ENCODE data around the gene MKRN1.
"Not testable (repeated sequence)": the region's sequence is repeated elsewhere in the genome, so short reads cannot be mapped to it uniquely, and the experiment has no call there.

MKRN1 gene

DNA sequence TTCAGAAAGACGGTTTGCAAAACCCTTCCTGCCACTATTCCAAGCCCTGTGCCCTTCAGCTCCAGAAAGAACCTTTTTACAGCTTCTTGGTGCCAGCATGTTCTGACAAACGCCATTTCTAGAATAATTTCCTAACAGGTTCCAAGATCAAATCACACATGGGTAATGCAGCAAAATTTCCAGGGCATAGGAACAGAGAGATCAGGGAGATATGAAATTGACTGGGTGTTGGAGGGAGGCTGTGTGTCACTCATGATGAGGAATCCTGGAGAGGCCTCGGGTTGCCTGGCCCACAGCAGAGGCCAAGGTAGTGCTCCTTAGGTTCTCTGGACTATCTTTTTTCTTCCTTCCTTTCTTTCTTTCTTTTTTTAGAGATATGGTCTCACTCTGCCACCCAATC lies 45.9 kb downstream of the MKRN1 start:
- no peaks in the 10 kb centered on the region for H3K4me1 ChIP-seq (ENCODE audit: control insufficient read depth, insufficient read depth, low read length, unreplicated experiment)
- H3K79me2 ChIP-seq (ENCODE audit: control insufficient read depth, insufficient read depth, low read length, unreplicated experiment): no peaks in the 10 kb centered on the region
- no peak overlapping the region for H3K27ac ChIP-seq (ENCODE audit: low read depth, low read length)
- H3K27me3 ChIP-seq (ENCODE audit: insufficient read depth, low read length): 0 out of 2 replicates have a peak, but pooled peaks cover 4% of the 10 kb centered on the region
- H2AFZ ChIP-seq (ENCODE audit: low read length, unreplicated experiment): no peak overlapping the region
- no peak overlapping the region for H3K4me3 ChIP-seq (ENCODE audit: low read depth, low read length)
- no peaks in the 10 kb centered on the region for H3K36me3 ChIP-seq (ENCODE audit: insufficient read depth, low read length)

DNA sequence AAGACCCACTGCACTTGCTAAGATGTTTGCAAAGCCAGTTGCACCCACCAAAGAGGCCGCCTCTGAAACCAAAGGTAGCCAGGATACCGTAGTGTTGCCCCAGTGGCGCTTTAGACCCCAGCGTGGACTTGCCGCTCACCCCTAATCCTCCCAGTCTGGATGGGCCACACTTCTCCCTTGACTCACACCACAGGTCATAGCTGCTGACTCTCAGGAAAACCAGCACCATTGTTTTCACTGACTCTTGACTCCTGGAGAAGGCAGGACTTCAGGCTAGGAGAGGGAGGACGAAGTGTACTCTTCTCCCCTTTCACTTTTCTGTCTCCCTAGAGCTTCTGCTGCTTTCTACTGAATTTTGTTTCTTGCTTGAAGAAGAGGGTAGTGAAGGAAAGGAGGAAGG lies 53.2 kb downstream of the MKRN1 start:
- Histone ChIP-seq H3K36me3 (ENCODE audit: insufficient read depth, low read length) (no peaks in the 10 kb centered on the region), H3K79me2 (ENCODE audit: control insufficient read depth, insufficient read depth, low read length, unreplicated experiment) (no peaks in the 10 kb centered on the region), H3K27ac (ENCODE audit: low read depth, low read length) (no peak overlapping the region), H3K27me3 (ENCODE audit: insufficient read depth, low read length) (0 out of 2 replicates have a peak, but pooled peaks cover 4% of the 10 kb centered on the region), H3K4me1 (ENCODE audit: control insufficient read depth, insufficient read depth, low read length, unreplicated experiment) (no peaks in the 10 kb centered on the region), H3K4me3 (ENCODE audit: low read depth, low read length) (no peak overlapping the region), H2AFZ (ENCODE audit: low read length, unreplicated experiment) (no peak overlapping the region)

DNA sequence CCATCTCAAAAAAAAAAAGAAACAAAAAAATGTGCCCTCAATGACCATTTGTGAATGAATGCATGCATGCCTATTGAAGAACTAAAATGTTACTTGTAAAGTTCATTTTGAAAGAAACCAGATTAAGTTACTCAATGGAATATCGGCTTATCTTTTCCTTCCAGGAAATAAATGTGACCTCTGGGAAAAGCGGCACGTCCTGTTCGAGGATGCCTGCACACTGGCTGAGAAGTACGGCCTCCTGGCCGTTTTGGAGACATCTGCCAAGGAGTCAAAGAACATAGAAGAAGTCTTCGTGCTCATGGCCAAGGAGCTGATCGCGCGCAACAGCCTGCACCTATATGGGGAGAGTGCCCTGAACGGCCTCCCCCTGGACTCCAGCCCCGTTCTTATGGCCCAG lies 53.6 kb downstream of the MKRN1 start:
- no peaks in the 10 kb centered on the region for H3K36me3 ChIP-seq (ENCODE audit: insufficient read depth, low read length)
- H3K4me1 ChIP-seq (ENCODE audit: control insufficient read depth, insufficient read depth, low read length, unreplicated experiment): no peaks in the 10 kb centered on the region
- 0 out of 2 replicates have a peak, but pooled peaks cover 4% of the 10 kb centered on the region for H3K27me3 ChIP-seq (ENCODE audit: insufficient read depth, low read length)
- no peak overlapping the region for H2AFZ ChIP-seq (ENCODE audit: low read length, unreplicated experiment)
- no peaks in the 10 kb centered on the region for H3K79me2 ChIP-seq (ENCODE audit: control insufficient read depth, insufficient read depth, low read length, unreplicated experiment)
- H3K27ac ChIP-seq (ENCODE audit: low read depth, low read length): no peak overlapping the region
- H3K4me3 ChIP-seq (ENCODE audit: low read depth, low read length): no peak overlapping the region

DNA sequence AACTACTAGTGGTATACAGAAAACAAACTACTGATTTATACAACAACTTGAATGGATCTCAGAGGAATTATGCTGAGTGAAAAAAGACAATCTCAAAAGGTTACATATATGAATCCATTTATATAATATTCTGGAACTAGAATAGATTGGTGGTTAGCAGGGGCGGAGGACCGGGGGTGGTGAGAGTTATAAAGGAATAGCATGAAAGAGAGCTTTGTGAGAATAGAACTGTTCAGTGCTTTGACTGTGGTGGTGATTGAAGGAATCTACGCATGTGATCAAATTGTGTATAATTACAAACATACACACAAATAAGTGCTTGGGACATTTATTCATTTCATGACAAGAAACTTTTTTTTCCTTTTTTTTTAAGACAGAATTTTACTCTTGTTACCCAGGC lies 55.8 kb downstream of the MKRN1 start:
- no peaks in the 10 kb centered on the region for H3K36me3 ChIP-seq (ENCODE audit: insufficient read depth, low read length)
- H2AFZ ChIP-seq (ENCODE audit: low read length, unreplicated experiment): no peak overlapping the region
- no peaks in the 10 kb centered on the region for H3K27me3 ChIP-seq (ENCODE audit: insufficient read depth, low read length)
- no peaks in the 10 kb centered on the region for H3K4me1 ChIP-seq (ENCODE audit: control insufficient read depth, insufficient read depth, low read length, unreplicated experiment)
- H3K27ac ChIP-seq (ENCODE audit: low read depth, low read length): no peak overlapping the region
- H3K79me2 ChIP-seq (ENCODE audit: control insufficient read depth, insufficient read depth, low read length, unreplicated experiment): no peaks in the 10 kb centered on the region
- no peak overlapping the region for H3K4me3 ChIP-seq (ENCODE audit: low read depth, low read length)

DNA sequence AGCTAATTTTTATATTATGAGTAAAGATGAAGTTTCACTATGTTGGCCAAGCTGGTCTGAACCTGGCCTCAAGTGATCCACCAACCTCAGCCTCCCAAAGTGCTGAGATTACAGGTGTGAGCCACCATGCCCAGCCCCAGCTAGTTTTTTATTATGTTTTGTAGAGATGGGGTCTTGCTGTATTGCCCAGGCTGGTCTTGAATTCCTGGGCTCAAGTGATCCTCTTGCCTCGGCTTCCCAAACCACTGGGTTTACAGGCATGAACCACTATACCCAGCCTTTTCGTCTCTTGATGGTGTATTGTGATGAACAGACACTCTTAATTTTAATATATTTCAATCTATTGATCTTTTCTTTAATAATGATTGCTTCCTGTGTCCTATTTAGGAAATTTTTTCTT lies 57.8 kb downstream of the MKRN1 start:
- H3K36me3 ChIP-seq (ENCODE audit: insufficient read depth, low read length): no peaks in the 10 kb centered on the region
- H3K4me3 ChIP-seq (ENCODE audit: low read depth, low read length): no peak overlapping the region
- peaks cover 8% of the 10 kb centered on the region; the same call in 1 of the 2 replicates for H3K27me3 ChIP-seq (ENCODE audit: insufficient read depth, low read length)
- no peak overlapping the region for H2AFZ ChIP-seq (ENCODE audit: low read length, unreplicated experiment)
- H3K79me2 ChIP-seq (ENCODE audit: control insufficient read depth, insufficient read depth, low read length, unreplicated experiment): no peaks in the 10 kb centered on the region
- H3K4me1 ChIP-seq (ENCODE audit: control insufficient read depth, insufficient read depth, low read length, unreplicated experiment): no peaks in the 10 kb centered on the region
- H3K27ac ChIP-seq (ENCODE audit: low read depth, low read length): no peak overlapping the region

DNA sequence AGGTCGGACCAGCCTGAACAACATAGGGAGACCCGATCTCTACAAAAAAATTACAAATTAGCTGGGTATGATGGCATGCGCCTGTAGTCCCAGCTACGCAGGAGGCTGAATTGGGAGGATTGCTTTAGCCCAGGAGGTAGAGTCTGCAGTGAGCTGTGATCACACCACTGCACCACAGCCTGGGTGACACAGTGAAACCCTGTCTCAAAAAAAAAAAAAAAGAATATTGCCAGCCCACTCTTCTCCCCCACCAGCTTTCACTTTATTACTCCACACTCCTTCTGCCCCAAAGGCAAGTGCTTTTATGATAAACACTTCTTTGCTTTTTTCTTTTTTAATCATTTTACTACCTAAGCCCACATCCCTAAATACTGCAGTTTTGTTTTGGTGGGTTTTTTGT lies 60.7 kb downstream of the MKRN1 start:
- Histone ChIP-seq H3K4me1 (ENCODE audit: control insufficient read depth, insufficient read depth, low read length, unreplicated experiment) (no peaks in the 10 kb centered on the region), H3K4me3 (ENCODE audit: low read depth, low read length) (no peak overlapping the region), H2AFZ (ENCODE audit: low read length, unreplicated experiment) (no peak overlapping the region), H3K27ac (ENCODE audit: low read depth, low read length) (no peak overlapping the region), H3K79me2 (ENCODE audit: control insufficient read depth, insufficient read depth, low read length, unreplicated experiment) (no peaks in the 10 kb centered on the region), H3K27me3 (ENCODE audit: insufficient read depth, low read length) (peaks cover 14% of the 10 kb centered on the region), H3K36me3 (ENCODE audit: insufficient read depth, low read length) (no peaks in the 10 kb centered on the region)

DNA sequence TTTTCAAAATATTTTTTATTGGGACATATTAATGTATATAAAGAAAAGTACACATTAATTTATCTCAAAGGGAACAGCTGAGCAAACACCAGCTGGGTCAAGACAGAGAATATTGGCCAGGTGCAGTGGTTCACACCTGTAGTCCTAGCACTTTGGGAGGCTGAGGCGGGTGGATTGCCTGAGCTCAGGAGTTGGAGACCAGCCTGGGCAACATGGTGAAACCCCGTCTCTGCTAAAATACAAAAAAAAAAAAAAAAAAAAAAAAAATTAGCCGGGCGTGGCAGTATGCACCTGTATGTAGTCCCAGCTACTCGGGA lies 61.2 kb downstream of the MKRN1 start:
- H3K79me2 ChIP-seq (ENCODE audit: control insufficient read depth, insufficient read depth, low read length, unreplicated experiment); H3K27ac ChIP-seq (ENCODE audit: low read depth, low read length); H3K4me1 ChIP-seq (ENCODE audit: control insufficient read depth, insufficient read depth, low read length, unreplicated experiment); H3K36me3 ChIP-seq (ENCODE audit: insufficient read depth, low read length); H2AFZ ChIP-seq (ENCODE audit: low read length, unreplicated experiment); H3K4me3 ChIP-seq (ENCODE audit: low read depth, low read length): not testable (repeated sequence)
- H3K27me3 ChIP-seq (ENCODE audit: insufficient read depth, low read length): peaks cover 14% of the 10 kb centered on the region

DNA sequence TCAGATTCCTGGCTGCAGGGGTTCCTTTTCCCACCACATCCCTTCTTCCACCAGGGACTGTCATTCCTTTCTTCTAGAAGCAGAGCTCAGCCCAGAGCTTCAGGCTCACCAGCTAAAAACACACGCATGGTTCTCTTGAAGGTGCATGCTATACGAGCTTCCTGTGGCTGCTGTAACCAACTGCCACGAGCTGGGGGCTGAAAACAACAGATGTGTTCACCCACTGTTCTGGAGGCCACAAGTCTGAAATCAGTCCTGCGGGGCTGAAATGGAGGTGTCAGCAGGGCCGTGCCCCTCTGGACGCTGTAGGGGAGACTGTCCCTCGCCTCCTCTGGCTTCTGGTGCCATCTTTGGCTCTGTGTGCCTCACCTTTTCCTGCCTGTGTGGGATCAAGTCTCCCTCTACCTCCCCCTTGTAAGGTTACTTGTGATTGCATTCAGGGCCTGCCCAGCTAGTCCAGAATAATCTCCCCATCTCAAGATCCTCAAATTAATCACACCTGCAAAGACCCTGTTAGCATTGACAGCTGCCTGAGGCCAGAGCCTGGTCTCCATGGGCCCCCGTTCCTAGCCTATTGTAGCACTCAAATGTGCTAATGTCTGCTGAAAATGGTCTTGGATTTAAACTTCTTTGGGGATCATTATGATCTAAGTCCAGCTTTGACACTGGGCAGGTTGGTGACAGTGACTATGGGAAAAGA lies 61.7 kb downstream of the MKRN1 start:
- Histone ChIP-seq H3K27ac (ENCODE audit: low read depth, low read length) (no peak overlapping the region), H3K27me3 (ENCODE audit: insufficient read depth, low read length) (peaks cover 14% of the 10 kb centered on the region), H3K79me2 (ENCODE audit: control insufficient read depth, insufficient read depth, low read length, unreplicated experiment) (no peaks in the 10 kb centered on the region), H3K36me3 (ENCODE audit: insufficient read depth, low read length) (no peaks in the 10 kb centered on the region), H3K4me3 (ENCODE audit: low read depth, low read length) (no peak overlapping the region), H2AFZ (ENCODE audit: low read length, unreplicated experiment) (no peak overlapping the region), H3K4me1 (ENCODE audit: control insufficient read depth, insufficient read depth, low read length, unreplicated experiment) (no peaks in the 10 kb centered on the region)

DNA sequence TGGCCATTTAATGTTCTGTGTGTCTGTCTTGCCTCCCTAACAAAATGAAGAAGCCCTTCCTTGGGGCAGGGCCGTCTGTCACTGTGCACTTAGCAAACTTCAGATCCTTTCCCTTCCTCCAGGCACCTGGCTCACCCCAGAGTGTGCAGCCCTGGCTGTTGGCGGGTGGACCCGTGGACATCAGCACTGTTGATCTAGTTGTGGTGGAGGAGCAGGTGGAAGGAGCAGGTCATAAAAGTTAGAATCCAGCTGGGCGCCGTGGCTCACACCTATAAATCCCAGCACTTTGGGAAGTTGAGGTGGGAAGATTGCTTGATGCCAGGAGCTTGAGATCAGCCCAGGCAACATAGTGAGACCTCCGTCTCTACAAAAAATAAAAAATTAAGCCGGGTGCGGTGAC lies 62.7 kb downstream of the MKRN1 start:
- Histone ChIP-seq H3K4me1 (ENCODE audit: control insufficient read depth, insufficient read depth, low read length, unreplicated experiment) (no peaks in the 10 kb centered on the region), H3K79me2 (ENCODE audit: control insufficient read depth, insufficient read depth, low read length, unreplicated experiment) (no peaks in the 10 kb centered on the region), H3K27ac (ENCODE audit: low read depth, low read length) (no peak overlapping the region), H3K4me3 (ENCODE audit: low read depth, low read length) (no peak overlapping the region), H3K36me3 (ENCODE audit: insufficient read depth, low read length) (no peaks in the 10 kb centered on the region), H3K27me3 (ENCODE audit: insufficient read depth, low read length) (peaks cover 14% of the 10 kb centered on the region), H2AFZ (ENCODE audit: low read length, unreplicated experiment) (no peak overlapping the region)

DNA sequence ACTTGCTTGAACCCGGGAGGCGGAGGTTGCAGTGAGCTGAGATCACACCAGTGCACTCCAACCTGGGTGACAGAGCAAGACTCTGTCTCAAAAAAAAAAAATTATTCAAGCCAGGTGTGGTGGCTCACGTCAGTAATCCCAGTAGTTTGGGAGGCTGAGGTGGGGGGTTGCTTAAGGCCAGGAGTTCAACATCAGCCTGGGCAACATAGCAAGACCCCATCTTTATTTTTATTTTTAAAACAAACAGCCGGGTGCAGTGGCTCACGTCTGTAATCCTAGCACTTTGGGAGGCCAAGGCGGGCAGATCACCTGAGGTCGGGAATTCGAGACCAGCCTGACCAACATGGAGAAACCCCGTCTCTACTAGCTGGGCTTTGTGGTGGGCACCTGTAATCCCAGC lies 63.5 kb downstream of the MKRN1 start:
- H3K4me3 ChIP-seq (ENCODE audit: low read depth, low read length); H3K4me1 ChIP-seq (ENCODE audit: control insufficient read depth, insufficient read depth, low read length, unreplicated experiment); H3K79me2 ChIP-seq (ENCODE audit: control insufficient read depth, insufficient read depth, low read length, unreplicated experiment); H3K36me3 ChIP-seq (ENCODE audit: insufficient read depth, low read length); H3K27ac ChIP-seq (ENCODE audit: low read depth, low read length); H2AFZ ChIP-seq (ENCODE audit: low read length, unreplicated experiment): not testable (repeated sequence)
- H3K27me3 ChIP-seq (ENCODE audit: insufficient read depth, low read length): peaks cover 14% of the 10 kb centered on the region

DNA sequence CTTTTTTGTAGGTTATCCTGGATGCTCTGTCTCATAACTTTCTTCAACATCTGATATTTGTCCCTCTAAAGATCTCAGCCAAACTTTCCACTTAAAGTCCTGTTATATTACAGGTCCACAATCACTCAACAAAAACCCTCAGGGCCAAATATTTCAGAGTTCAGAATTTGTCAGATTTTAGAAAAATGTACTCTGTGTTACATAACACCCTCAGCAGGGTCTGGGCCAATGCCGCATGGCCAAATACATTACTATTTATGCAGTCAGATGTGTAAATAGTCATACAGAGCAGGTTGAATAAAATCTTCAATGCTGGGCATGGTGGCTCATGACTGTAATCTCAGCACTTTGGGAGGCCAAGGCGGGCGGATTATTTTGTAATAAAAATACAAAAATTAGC lies 63.9 kb downstream of the MKRN1 start:
- Histone ChIP-seq H3K27me3 (ENCODE audit: insufficient read depth, low read length) (peaks cover 14% of the 10 kb centered on the region), H3K79me2 (ENCODE audit: control insufficient read depth, insufficient read depth, low read length, unreplicated experiment) (no peaks in the 10 kb centered on the region), H3K27ac (ENCODE audit: low read depth, low read length) (no peak overlapping the region), H3K4me1 (ENCODE audit: control insufficient read depth, insufficient read depth, low read length, unreplicated experiment) (no peaks in the 10 kb centered on the region), H3K36me3 (ENCODE audit: insufficient read depth, low read length) (no peaks in the 10 kb centered on the region), H3K4me3 (ENCODE audit: low read depth, low read length) (no peak overlapping the region), H2AFZ (ENCODE audit: low read length, unreplicated experiment) (no peak overlapping the region)
